ENCODE measurements around the gene CALY. TPM values are rescaled to one million over a fixed set of nuclear protein-coding genes. Genes with fewer than 3 reads are reported as not detected.
"Not testable (repeated sequence)": the region's sequence is repeated elsewhere in the genome, so short reads cannot be mapped to it uniquely, and the experiment has no call there.

The CALY gene
- total RNA-seq, 1 donor from 2014 or later, result not detected

DNA sequence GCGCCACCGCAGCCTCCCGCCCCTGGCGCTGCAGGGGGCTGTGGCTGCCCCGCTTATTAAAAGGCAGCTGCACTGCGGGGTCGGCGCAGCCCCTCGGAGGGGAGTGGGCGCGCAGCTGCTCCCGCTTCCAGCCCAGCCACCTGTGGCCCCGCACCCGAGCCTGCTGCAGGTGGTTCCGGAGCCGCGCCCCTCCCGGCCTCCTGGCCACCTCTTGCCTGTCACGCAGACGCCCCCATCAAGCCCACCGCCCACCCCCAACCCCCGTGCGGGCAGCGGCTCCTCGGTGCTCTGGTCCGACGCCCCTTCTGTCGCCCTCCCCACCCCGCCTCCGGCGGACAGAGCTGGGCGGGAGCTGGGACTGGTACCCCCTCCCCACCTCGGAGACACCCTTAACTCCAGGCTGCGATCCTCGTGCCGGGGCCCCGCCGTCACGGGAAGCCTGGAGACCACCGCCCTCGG lies 549 bp downstream of the CALY start:
- no peak for DNase-seq (ENCODE audit: low spot score)
- intact Hi-C loops (cut with DNase I), result no loop called here

DNA sequence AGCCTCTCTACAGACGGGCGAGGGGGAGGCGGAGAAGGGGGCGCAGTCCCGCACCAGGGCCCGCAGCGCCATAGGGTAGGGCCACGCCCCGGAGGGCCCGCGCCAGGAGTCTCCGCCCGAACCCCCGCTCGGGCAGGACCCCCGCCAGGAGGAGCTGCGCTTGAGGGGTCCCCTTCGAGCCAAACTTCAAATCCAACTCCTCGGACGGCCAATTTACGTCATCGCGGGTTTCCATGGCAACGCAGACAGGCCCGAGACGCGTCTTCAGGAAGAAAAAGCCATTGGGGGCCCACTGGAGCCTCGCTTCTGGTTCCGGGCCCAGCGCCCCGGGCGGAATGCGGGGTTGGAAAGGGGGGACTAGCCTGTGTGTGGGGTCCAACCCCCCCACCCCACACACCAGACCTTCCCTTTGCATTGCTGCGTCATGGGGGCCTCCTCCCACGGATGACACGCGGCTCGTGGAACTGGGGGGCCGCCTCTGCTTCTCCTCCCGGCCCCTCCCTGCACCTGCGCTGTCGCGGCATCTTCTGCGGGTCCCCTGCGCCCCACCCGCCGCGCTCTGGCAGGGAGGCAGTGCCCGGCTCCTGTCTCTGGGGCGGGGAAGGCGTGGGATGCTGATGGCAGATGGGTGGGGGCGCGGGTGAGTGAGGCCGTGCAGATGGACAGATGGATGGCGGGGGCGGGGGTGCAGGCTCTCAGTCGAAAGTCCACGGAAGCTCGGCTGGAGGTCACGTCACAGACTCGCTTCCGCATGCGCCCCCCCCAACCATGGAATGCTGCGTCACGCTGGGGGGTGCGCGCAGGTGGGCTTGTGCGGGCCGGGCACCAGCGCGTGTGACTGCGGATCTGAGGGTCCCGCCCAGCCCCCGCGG lies 1.2 kb downstream of the CALY start:
- no peak for DNase-seq (ENCODE audit: low spot score)
- intact Hi-C loops (cut with DNase I), result no loop called here

DNA sequence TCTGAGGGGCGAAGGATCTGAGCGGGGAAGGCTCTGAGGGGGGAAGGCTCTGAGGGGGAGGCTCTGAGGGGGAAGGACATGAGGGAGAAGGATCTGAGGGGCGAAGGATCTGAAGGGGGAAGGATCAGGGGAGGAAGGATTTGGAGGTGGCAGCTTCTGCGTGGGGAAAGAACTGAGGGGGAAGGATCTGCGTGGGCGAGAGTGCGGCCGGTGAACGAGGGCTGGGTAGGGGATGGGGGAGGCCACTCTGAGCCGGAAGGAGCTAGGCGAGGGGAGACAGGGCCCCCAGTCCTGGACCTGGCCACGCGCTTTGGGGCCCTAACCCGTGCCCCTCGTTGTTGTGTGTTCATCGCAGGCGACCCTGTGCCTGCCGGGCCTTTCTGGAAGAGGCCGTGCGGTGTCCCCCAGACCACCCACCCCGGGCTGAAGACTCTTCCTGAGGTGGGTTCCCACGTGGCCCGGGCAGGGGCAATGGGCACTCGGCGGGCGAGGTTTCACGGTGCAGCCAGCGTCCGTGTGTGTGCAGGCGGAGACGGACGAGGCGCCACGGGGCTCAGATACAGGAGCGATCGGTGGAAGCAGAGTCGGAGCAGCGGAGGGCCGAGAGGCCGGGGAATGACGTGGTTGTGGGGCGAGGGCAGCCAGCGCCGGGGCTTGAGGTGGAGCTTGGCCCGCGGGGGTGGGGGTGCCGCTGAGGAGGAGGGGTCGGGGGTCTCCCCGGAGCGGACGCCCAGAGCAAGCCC lies 2.0 kb downstream of the CALY start:
- no peak for DNase-seq (ENCODE audit: low spot score)
- intact Hi-C loops (cut with DNase I), result no loop called here

DNA sequence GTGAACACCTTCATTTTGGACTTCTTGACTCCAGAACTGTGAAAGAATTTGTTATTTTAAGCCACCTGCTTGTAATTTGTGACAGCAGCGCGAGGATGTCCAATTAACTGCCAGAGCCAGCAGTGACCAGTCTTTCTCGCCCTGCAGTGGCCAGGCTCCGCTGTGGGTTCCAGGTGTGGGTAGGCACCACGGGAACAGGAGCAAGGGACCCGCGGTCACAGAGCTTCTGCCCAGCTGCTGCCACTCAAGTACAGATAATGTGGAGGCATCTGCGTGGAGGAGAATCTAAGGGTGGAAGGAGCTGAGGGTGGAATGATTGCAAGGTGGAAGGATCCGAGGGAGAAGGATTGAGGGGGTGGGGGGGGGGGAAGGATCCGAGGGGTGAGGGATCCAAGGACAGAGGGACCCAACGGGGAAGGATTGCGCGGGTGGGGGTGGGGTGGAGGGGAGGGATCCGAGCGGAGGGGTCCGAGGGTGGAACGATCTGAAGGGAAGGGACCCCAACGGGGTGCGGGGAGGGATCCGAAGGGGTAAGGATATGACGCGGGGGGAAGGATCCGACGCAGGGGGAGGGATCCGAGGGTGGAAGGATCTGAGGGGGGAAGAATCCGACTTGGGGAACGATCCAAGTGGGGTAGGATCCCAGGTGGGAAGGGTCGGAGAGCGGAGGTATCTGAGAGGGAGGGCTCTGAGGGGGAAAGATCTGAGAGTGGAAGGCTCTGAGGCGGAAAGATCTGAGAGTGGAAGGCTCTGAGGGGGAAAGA lies 3.6 kb downstream of the CALY start:
- intact Hi-C loops (cut with DNase I), result no loop called here
- no peak for DNase-seq (ENCODE audit: low spot score)

DNA sequence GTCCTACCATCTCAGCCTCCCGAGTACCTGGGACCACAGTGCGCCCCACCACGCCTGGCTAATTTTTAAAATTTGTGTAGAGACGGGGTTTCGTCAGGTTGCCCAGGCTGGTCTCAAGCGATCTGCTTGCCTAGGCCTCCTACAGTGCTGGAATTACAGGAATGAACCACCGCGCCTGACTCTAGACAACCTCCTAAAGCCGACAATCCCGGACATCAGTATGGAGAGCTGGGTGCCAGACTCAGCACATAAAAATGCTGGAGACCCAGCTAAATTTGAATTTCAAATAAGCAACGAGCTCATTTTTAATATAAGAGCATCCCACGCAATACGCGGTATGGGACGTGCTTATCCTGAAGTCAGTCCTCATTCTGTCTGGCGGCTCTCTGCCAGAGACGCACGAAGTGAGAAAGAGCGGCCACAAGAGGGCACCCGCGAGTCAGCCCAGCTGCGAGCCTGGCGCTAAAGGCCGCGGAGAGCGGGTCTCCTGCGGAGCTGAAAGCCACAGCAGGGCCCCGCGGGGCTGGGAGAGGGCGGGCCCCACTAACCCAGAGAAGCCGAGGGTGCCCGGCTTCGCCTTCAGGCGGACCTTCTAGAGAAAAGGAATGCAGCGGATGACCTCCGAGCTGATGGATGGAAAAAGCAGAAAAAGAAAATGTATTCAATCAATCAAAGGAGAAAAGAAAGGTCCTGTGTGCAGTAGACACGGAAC lies 7.0 kb downstream of the CALY start:
- intact Hi-C loops (cut with DNase I), result no loop called here
- peak; percentile 90 for DNase-seq (ENCODE audit: low spot score)

DNA sequence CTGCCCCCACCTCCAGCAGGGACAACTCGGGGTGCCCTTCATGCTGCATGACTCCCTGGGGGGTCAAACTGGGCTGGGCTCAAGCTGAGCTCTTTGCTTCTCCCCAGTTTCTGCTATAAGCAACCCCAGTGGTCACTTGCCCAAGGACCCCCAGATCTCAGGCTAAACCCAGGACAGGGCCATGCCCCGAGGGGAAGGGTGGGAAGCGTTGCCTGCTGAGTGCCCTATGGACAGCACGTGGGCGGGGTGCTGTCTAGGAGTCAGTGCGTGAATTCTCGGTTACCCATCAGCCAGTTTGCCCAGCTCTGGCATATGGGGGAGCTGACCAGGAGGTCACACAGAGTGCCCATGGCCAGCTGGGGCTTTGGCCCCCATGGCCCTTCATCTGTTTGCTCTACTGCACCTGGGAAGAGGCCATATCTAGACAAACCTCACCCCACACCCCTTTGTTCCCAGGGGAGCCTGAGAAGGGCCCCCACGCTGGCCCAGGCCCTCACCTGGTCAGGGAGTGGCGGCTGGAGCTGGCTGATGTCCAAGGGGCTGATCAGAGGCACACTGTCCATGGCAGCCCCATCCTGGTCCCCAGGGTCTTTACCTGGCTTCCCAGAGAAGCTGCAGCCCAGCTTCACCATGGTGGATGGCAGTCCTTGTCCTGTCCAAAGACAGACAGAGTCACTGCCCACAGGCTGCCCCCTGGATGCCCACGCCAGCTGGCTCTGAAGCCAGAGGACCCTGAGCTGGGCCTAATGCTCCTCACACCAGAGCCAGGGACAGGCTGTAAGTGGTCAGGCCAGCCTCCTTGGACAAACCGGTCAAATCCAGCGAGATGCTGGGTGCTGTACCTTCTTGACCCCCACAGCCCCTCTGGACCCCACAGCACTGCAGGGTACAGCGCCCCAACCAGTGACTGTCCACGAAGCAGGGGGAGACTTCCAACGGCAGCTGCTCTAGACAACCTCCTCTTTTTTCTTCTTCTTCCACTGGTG lies 8.0 kb downstream of the CALY start:
- DNase-seq (ENCODE audit: low spot score), result no peak
- intact Hi-C loops (cut with DNase I), result no loop called here

DNA sequence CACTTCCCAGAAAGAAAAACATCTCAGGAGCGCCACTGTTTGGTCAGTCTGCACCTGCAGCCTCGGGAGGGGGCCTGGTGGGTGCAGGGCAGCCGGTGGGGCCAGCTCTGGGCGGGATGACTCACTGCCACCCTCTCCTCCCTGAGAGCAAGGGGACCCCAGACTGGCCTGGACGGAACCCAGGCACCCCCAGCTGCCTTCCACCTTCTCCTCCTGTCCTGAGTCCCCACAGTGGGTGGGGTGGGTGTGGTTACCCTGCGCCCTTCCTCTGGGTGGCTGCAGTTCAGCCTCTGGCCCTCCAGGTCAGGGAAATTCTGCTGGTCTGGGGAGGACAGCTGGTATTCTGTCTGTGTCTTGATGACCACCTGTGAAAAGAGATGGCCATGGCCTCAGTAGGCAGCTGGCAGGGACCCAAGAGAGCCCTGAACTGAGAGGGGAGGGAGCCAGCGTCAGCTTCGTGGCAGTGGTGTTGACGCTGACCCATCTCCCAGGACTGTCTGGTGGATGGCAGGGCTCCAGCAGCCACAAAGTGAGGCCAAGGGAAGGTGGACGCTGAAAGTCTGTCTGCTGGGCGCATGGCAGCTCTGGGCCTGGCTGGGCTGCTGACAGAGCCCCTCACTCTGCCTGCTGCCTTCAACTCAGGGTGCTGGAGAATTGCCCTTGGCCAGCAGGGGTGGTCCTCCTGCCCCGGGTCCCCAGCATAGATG lies 8.9 kb downstream of the CALY start:
- no peak for DNase-seq (ENCODE audit: low spot score)
- intact Hi-C loops (cut with DNase I), result no loop called here

DNA sequence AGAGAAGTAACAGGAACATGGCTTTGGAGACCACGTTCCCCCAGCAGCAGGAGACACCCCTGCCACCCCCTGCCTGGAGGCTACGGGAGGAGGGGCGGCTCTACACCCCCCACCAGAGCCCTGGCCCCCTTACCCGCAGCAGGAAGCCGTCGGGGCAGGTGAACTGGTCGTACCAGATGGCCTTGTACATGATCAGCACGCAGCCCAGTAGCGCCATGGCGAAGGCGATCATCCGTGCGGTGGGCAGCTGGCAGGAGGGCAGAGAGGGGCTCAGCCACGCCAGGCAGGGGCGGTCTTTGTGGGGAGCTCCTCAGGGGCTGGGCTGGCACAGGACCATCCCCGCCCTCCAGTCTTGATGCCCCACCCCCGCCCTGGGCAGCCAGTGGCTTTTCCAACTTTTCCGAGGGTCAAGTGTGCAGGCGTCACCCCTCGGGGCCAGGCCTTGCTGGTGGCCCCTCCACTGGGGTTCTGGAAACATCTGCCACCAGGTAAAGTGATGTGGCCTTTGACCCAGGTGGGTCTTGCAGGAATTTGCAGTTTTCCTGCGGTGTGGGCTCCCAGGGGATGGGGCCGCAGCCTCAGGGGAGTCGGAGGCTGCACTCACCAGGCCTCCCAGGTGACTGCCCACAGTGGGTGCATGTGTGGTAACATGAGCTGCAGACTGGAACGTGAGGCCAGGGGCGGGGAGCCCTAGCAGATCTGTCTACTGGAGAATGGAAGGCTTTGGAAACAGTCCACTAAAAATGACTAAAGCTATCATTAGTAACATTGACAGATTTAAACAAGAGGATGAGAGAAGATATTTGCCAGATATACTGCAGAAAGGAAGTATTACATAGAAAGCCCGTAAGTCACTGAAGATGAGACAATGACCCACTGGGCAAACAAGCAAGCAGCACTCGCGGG lies 9.7 kb downstream of the CALY start:
- intact Hi-C loops (cut with DNase I), result no loop called here
- DNase-seq (ENCODE audit: low spot score), result no peak

DNA sequence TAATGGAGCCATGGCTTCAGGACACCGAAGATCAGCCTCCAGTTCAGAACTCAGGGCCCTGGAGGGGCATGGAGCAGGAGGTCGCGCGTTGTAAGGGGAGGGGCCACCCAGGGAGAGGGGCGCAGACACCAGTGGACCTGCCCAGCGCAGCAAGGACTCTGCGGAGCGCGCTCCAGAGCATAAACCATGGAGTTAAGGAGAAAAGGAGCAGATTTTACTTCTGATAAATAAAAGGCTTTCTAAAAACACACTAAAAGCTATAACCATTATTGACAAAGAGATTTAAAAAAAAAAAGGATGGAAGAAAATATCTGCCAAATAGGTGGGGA lies 10.5 kb downstream of the CALY start:
- intact Hi-C loops (cut with DNase I), result no loop called here
- DNase-seq (ENCODE audit: low spot score), result no peak

DNA sequence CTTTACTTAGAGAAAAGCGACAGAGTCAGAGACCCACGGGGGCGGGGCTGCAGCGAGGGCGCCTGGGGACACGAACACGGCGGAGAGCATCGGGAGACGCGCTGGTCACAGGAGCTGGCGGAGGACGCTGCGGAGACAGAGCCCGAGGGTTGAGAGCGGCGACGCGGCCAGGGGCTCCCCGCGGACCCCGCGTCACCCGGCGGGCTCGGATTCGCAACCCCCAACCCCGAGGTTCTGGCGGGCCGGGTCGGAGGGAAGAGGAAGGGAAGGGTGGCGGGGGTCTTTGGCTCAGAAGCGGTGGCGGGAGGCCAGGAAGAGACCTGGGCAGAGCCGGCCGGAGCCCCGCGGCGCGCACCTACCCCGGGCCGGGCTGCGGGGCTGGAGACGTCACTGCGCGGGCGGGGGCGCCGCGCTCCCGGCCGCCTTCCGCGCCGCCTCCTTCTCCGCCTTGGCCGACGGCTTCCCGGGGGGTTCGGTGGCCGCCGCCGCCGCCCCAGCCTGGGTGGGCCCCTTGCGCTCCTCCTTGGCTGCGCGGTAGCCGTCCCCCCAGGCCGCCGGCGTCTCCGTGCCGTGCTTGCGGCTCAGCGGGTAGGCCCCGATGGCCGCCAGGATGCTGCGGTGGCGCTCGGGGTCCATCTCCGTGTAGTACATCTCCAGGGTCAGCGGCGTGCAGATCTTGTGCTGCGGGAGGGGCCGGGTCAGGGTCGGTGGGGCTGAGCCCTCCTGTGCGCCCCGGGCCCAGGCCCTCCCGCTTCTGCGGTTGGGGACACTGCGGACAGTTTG lies 11.1 kb downstream of the CALY start:
- intact Hi-C loops (cut with DNase I), result no loop called here
- no peak for DNase-seq (ENCODE audit: low spot score)

DNA sequence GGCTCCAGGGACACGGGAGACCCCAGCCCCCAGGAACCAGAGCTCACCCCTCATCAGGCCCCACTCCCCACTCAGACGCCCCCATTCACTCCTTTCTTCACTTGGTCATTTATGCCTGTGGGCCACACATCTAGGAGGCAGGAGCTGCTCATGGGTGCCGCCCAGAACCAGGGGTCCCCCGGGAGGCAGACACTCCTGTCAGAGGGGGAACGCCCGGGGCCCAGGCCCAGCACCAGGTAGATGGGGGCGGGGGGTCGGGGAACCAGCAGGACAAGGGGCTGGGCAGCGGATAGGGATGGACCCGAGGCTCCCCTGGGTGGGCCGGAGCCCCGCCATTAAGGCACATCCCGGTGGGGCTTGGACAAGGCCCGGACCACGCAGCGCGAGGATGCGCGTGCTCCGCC lies 11.8 kb downstream of the CALY start:
- DNase-seq (ENCODE audit: low spot score), result no peak
- intact Hi-C loops (cut with DNase I), result no loop called here

DNA sequence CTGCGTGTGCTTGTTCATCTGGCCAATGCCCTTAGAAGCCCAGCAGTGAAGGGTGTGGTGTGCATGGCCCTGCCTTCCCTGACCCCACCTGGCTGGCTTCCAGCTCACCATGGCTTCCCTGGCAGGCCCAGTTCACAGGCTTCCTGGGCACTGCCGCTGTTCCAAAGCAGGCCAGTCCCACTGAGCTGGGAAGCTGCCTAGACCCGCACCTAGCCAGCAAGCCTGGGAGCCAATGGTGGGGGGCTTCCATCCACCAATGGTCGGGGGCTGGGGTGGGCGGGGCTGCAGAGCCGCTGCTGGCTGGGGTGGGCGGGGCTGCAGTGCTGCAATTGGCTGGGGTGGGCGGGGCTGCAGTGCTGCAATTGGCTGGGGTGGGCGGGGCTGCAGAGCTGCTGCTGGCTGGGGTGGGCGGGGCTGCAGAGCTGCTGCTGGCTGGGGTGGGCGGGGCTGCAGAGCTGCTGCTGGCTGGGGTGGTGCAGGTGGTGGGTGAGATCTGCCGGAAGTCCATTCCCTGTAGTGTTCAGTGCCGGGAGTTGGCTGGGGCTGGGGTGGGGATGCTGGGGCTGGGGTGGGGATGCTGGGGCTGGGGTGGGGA lies 12.4 kb downstream of the CALY start:
- no peak for DNase-seq (ENCODE audit: low spot score)
- intact Hi-C loops (cut with DNase I), result no loop called here

DNA sequence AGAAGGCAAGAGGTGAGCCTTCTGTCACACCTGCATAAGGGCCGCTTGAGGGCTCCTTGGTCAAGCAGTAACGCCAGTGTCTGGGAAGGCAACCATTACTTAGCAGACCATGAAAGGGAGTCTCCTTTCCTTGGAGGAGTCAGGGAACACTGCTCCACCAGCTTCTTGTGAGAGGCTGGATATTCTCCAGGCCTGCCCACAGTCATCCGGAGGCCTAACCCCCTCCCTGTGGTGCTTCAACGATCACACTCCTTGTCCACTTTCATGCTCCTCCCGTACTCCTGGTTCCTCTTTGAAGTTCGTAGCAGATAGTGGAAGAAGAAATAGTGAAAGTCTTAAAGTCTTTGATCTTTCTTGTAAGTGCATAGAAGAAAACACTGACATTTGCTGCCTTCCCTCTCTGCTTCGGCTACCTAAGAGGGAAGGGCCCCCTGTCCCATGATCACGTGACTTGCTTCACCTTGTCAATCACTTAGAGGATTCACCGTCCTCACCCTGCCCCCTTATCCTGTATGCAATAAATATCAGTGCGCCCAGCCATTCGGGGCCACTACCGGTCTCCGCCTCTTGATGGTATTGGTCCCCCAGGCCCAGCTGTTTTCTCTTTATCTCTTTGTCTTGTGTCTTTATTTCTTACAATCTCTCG lies 14.5 kb downstream of the CALY start:
- intact Hi-C loops (cut with DNase I); DNase-seq (ENCODE audit: low spot score): not testable (repeated sequence)

DNA sequence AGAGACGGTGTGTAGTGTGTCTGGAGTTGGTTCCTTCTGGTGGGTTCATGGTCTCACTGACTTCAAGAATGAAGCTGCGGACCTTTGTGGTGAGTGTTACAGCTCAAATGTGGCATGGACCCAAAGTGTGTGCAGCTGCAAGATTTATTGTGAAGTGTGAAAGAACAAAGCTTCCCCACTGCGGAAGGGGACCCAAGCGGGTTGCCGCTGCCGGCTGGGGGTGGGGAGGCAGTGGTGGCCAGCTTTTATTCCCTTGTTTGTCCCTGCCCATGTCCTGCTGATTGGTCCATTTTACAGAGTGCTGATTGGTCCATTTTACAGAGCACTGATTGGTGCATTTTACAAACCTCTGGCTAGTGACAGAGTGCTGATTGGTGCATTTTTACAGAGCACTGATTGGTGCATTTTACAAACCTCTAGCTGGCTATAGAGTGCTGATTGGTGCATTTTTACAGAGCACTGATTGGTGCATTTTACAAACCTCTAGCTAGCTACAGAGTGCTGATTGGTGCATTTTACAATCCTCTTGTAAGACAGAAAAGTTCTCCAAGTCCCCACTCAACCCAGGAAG lies 15.8 kb downstream of the CALY start:
- DNase-seq (ENCODE audit: low spot score); intact Hi-C loops (cut with DNase I): not testable (repeated sequence)
